ENCODE results near the gene SDS. TPM values are rescaled to one million over a fixed set of nuclear protein-coding genes. Genes with fewer than 3 reads are reported as not detected.
A peak's percentile ranks its signal among the peaks of the same experiment; 100 is the strongest.
"Not testable (repeated sequence)": the region's sequence is repeated elsewhere in the genome, so short reads cannot be mapped to it uniquely, and the experiment has no call there.

Gene SDS
- total and polyA plus RNA-seq, 8 donors, result 0.31 to 3.2 (median 0.47) TPM

- no peaks in the 10 kb centered on the region for H3K27me3 ChIP-seq
- no peaks in the 10 kb centered on the region for H3K9me3 ChIP-seq
- TF ChIP-seq CTCF (IDR thresholded peaks at IDR 0.05), result no peak
- H3K36me3 ChIP-seq, result peaks cover 0 to 9% of the 10 kb centered on the region in 2 donors
- ATAC-seq (no peak), DNase-seq (no peak)
- intact Hi-C loops (cut with DNase I), result no loop called here
- peaks cover 0 to 29% of the 10 kb centered on the region in 2 donors for H3K4me1 ChIP-seq
- peak overlapping the region in 1 of 2 donors; percentile 80 for H3K27ac ChIP-seq
- peak overlapping the region in 1 of 2 donors; percentile 86 for H3K4me3 ChIP-seq
These were observed 43.5 kb downstream of the SDS start for GRCh38 chr12:113359939-113360748.

GRCh38 chr12:113359133-113359938, 44.4 kb downstream of the SDS start:
- intact Hi-C loops (cut with DNase I), result no loop called here
- Histone ChIP-seq H3K4me1 (peaks cover 0 to 29% of the 10 kb centered on the region in 2 donors), H3K36me3 (peaks cover 0 to 1% of the 10 kb centered on the region in 2 donors), H3K27ac (peak overlapping the region; percentile 69 to 80), H3K9me3 (no peaks in the 10 kb centered on the region), H3K27me3 (no peaks in the 10 kb centered on the region), H3K4me3 (peak overlapping the region; percentile 86)
- DNase-seq, result peak in 2 of 4 donors; percentile 28 to 53
- ATAC-seq, result peak; percentile 2
- TF ChIP-seq CTCF (IDR thresholded peaks at IDR 0.05), result no peak

GRCh38 chr12:113358381-113359132, 45.1 kb downstream of the SDS start, which contains the start of gene PLBD2:
PLBD2 (plus strand) TSS chr12:113358587; CDS start chr12:113358601, 14 bp downstream.
- peak; percentile 89 to 98 (median 96) for DNase-seq
- H3K36me3 ChIP-seq, result no peaks in the 10 kb centered on the region
- peak; percentile 98 for ATAC-seq
- TF ChIP-seq CTCF (IDR thresholded peaks at IDR 0.05), result no peak
- H3K4me1 ChIP-seq, result peaks cover 0 to 29% of the 10 kb centered on the region in 2 donors
- no peaks in the 10 kb centered on the region for H3K27me3 ChIP-seq
- peak within 1 kb of the TSS; percentile 69 to 80 for H3K27ac ChIP-seq
- intact Hi-C loops (cut with DNase I), result no loop called here
- no peaks in the 10 kb centered on the region for H3K9me3 ChIP-seq
- peak within 1 kb of the TSS; percentile 86 for H3K4me3 ChIP-seq

- DNase-seq; H3K36me3 ChIP-seq; H3K4me3 ChIP-seq; intact Hi-C loops (cut with DNase I); H3K27ac ChIP-seq; H3K4me1 ChIP-seq; ATAC-seq; H3K27me3 ChIP-seq; H3K9me3 ChIP-seq: not testable (repeated sequence)
These were observed 49.5 kb downstream of the SDS start for GRCh38 chr12:113354192-113354591.

GRCh38 chr12:113351089-113351488, 52.6 kb downstream of the SDS start:
- H3K36me3 ChIP-seq, result no peaks in the 10 kb centered on the region
- intact Hi-C loops (cut with DNase I), result no loop called here
- no peak overlapping the region for H3K4me3 ChIP-seq
- no peak for DNase-seq
- no peak overlapping the region for H3K27ac ChIP-seq
- no peaks in the 10 kb centered on the region for H3K9me3 ChIP-seq
- no peaks in the 10 kb centered on the region for H3K4me1 ChIP-seq
- peaks cover 0 to 6% of the 10 kb centered on the region in 2 donors for H3K27me3 ChIP-seq
- ATAC-seq, result no peak
- no peak for TF ChIP-seq CTCF (IDR thresholded peaks at IDR 0.05)

Measured in left lung (tissue), 10 donors.